Natural killer cell (primary cell): ENCODE results near the gene ARFGEF2. TPM values are rescaled to one million over a fixed set of nuclear protein-coding genes. Genes with fewer than 3 reads are reported as not detected.
"Not testable (repeated sequence)": the region's sequence is repeated elsewhere in the genome, so short reads cannot be mapped to it uniquely, and the experiment has no call there.

Experiments
- ATAC-seq, 3 donors: fragments of 150-1000 bp in 2 of 3; fragments of 200-7000 bp in 1 of 3; cut with Tn5 transposase; 1 replicate in 1 of 3; 2 replicates in 2 of 3; pipeline ENCODE4 v1.10.0; 2021; ENCODE audit warnings: mild to moderate bottlenecking in 2 of 3, moderate library complexity in 2 of 3
- DNase-seq, 2 donors: peaks; one replicate each; pipeline versions ENCODE4 v3.0.0 to v3.0.0-alpha.2; 2013 to 2021; ENCODE audit warnings: mixed read lengths in 1 of 2
- H3K27ac ChIP-seq: one replicate; pipeline ENCODE4 v1.5.1; 2013; ENCODE audit warnings: mild to moderate bottlenecking, low read length
- H3K27me3 ChIP-seq: one replicate; pipeline ENCODE4 v1.6.1; 2013; ENCODE audit warnings: low read length; ENCODE audit not compliant: control insufficient read depth, insufficient read depth
- H3K36me3 ChIP-seq: one replicate; pipeline ENCODE4 v1.6.1; 2013; ENCODE audit warnings: low read length; ENCODE audit not compliant: control insufficient read depth, insufficient read depth
- H3K4me1 ChIP-seq: one replicate; pipeline ENCODE4 v1.6.1; 2013; ENCODE audit warnings: low read length; ENCODE audit not compliant: control insufficient read depth, insufficient read depth
- H3K4me3 ChIP-seq: one replicate; pipeline ENCODE4 v1.5.1; 2013; ENCODE audit warnings: low read length
- H3K9me3 ChIP-seq: one replicate; pipeline ENCODE4 v1.6.1; 2013; ENCODE audit warnings: low read length; ENCODE audit not compliant: control insufficient read depth, insufficient read depth
- H3K27ac Mint-ChIP-seq, 2 donors: one replicate each; pipeline ENCODE4 v1.8.0; 2022; ENCODE audit warnings: mild to moderate bottlenecking in 2 of 2, mixed read lengths in 2 of 2, moderate library complexity in 1 of 2
- H3K27me3 Mint-ChIP-seq, 2 donors: one replicate each; pipeline ENCODE4 v1.8.0; 2022; ENCODE audit warnings: low read depth in 2 of 2, mixed read lengths in 2 of 2
- H3K36me3 Mint-ChIP-seq: one replicate; pipeline ENCODE4 v1.8.0; 2022; ENCODE audit warnings: mixed read lengths
- H3K4me1 Mint-ChIP-seq, 2 donors: one replicate each; pipeline ENCODE4 v1.8.0; 2022; ENCODE audit warnings: mixed read lengths in 2 of 2
- H3K4me3 Mint-ChIP-seq: one replicate; pipeline ENCODE4 v1.8.0; 2022; ENCODE audit warnings: mild to moderate bottlenecking, moderate library complexity, mixed read lengths
- H3K9me3 Mint-ChIP-seq, 2 donors: one replicate each; pipeline ENCODE4 v1.8.0; 2022; ENCODE audit warnings: mixed read lengths in 2 of 2
- WGBS: methylation state at CpG from one replicate; pipeline ENCODE4 v1.1.7; 2013; ENCODE audit warnings: missing lambda C conversion rate; ENCODE audit not compliant: insufficient coverage; 5-methylcytosine and 5-hydroxymethylcytosine counted together
- intact Hi-C: fragments of 100-400 bp; cut with micrococcal nuclease; formaldehyde crosslinking; loops from one replicate; pipeline ENCODE4 v1.14.2; 2022
- total RNA-seq, 4 donors: library from RNA; stranded (reverse); fragments of 120-200 nt in 1 of 4; gene quantifications; one replicate each; pipeline versions ENCODE4 v1.2.3 to v1.2.4, GENCODE V29; 2013 to 2022
- TF ChIP-seq, protein P1 (sequence below): fragments of 200-600 bp; IDR thresholded peaks from one replicate; pipeline ENCODE4 v1.8.0; 2022; ENCODE audit warnings: antibody characterized with exemption

Gene ARFGEF2
- total RNA-seq, 3 donors from 2014 or later (not counting 1 experiment from before 2014, with no cell fraction given): 22.7 to 26.9 (median 26.9) TPM

- no peaks in the 10 kb centered on the region for H3K27me3 ChIP-seq
- H3K4me3 ChIP-seq: no peak overlapping the region
- H3K36me3 Mint-ChIP-seq: no peaks in the 10 kb centered on the region
- H3K4me1 Mint-ChIP-seq: peaks cover 13 to 19% of the 10 kb centered on the region in 2 donors
- TF ChIP-seq, protein P1, sequence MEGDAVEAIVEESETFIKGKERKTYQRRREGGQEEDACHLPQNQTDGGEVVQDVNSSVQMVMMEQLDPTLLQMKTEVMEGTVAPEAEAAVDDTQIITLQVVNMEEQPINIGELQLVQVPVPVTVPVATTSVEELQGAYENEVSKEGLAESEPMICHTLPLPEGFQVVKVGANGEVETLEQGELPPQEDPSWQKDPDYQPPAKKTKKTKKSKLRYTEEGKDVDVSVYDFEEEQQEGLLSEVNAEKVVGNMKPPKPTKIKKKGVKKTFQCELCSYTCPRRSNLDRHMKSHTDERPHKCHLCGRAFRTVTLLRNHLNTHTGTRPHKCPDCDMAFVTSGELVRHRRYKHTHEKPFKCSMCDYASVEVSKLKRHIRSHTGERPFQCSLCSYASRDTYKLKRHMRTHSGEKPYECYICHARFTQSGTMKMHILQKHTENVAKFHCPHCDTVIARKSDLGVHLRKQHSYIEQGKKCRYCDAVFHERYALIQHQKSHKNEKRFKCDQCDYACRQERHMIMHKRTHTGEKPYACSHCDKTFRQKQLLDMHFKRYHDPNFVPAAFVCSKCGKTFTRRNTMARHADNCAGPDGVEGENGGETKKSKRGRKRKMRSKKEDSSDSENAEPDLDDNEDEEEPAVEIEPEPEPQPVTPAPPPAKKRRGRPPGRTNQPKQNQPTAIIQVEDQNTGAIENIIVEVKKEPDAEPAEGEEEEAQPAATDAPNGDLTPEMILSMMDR: no peak
- 96% methylated on average over 9 of the region's 9 CpGs for WGBS
- intact Hi-C loops: no loop called here
- no peak for ATAC-seq
- no peak overlapping the region for H3K27ac ChIP-seq
- DNase-seq: no peak
- H3K36me3 ChIP-seq: no peaks in the 10 kb centered on the region
- H3K4me3 Mint-ChIP-seq: no peak overlapping the region
- H3K9me3 ChIP-seq: no peaks in the 10 kb centered on the region
- H3K27me3 Mint-ChIP-seq: no peaks in the 10 kb centered on the region
- no peaks in the 10 kb centered on the region for H3K9me3 Mint-ChIP-seq
- no peaks in the 10 kb centered on the region for H3K4me1 ChIP-seq
- no peak overlapping the region for H3K27ac Mint-ChIP-seq
Observed at GRCh38 chr20:48931527-48932374, 10.2 kb downstream of the ARFGEF2 start.

DNA sequence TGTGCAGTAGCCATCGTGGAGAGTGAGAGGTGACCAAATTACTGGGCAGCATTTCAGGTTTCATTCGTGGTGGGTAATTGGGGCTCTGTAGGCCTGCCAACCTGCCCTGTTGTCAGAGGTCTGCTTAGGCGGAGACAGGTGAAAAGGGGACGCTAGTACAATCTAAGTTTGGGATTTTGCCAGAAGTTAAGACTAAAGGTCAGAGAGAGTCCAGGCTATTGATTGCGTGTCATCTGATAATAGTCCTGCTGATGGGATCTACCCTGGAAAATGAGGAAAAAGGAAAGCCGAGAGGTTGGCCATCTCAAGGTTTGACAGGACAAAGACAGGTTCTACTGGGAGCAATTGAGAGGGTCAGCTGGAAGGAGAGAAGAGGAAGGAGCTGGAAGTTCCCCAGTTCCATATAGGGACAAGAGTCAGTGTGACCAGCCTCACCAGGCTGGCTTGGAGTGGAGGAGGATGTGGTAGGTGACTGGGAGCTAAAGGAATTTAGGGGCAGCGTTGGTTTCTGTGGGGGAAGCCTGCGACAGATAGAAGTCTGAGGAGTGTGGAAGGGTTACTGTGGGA is 10.9 kb downstream of the ARFGEF2 start:
- Mint-ChIP-seq H3K9me3 (no peaks in the 10 kb centered on the region), H3K36me3 (no peaks in the 10 kb centered on the region), H3K4me3 (no peak overlapping the region), H3K4me1 (peaks cover 10 to 21% of the 10 kb centered on the region in 2 donors), H3K27me3 (no peaks in the 10 kb centered on the region), H3K27ac (no peak overlapping the region)
- WGBS: 95% methylated on average over 8 of the region's 8 CpGs
- Histone ChIP-seq H3K4me1 (no peaks in the 10 kb centered on the region), H3K4me3 (no peak overlapping the region), H3K27me3 (no peaks in the 10 kb centered on the region), H3K27ac (no peak overlapping the region), H3K9me3 (no peaks in the 10 kb centered on the region), H3K36me3 (no peaks in the 10 kb centered on the region)
- no peak for DNase-seq
- TF ChIP-seq, protein P1: no peak
- intact Hi-C loops: no loop called here
- ATAC-seq: no peak

GRCh38 chr20:48933017-48933766 is 11.7 kb downstream of the ARFGEF2 start:
- Histone ChIP-seq H3K4me1 (no peaks in the 10 kb centered on the region), H3K27me3 (no peaks in the 10 kb centered on the region), H3K9me3 (no peaks in the 10 kb centered on the region), H3K36me3 (no peaks in the 10 kb centered on the region), H3K4me3 (no peak overlapping the region), H3K27ac (no peak overlapping the region)
- DNase-seq (no peak), ATAC-seq (no peak)
- Mint-ChIP-seq H3K4me1 (peaks cover 10 to 21% of the 10 kb centered on the region in 2 donors), H3K9me3 (no peaks in the 10 kb centered on the region), H3K4me3 (no peak overlapping the region), H3K27ac (no peak overlapping the region), H3K36me3 (no peaks in the 10 kb centered on the region), H3K27me3 (no peaks in the 10 kb centered on the region)
- intact Hi-C loops: no loop called here
- WGBS: 96% methylated on average over 15 of the region's 15 CpGs
- TF ChIP-seq, protein P1: no peak

GRCh38 chr20:48934273-48934877 is 12.9 kb downstream of the ARFGEF2 start:
- H3K4me3 Mint-ChIP-seq: not testable (repeated sequence)

DNA sequence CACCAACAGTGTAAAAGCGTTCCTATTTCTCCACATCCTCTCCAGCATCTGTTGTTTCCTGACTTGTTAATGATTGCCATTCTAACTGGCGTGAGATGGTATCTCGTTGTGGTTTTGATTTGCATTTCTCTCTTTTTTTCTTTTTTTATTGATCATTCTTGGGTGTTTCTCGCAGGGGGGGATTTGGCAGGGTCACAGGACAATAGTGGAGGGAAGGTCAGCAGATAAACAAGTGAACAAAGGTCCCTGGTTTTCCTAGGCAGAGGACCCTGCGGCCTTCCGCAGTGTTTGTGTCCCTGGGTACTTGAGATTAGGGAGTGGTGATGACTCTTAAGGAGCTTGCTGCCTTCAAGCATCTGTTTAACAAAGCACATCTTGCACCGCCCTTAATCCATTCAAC is 13.5 kb downstream of the ARFGEF2 start:
- ATAC-seq, H3K9me3 Mint-ChIP-seq, H3K27ac ChIP-seq, H3K4me3 ChIP-seq, H3K36me3 ChIP-seq, DNase-seq, H3K4me1 ChIP-seq, H3K9me3 ChIP-seq, H3K4me3 Mint-ChIP-seq, intact Hi-C loops, H3K27me3 ChIP-seq, H3K36me3 Mint-ChIP-seq, H3K27me3 Mint-ChIP-seq: not testable (repeated sequence)
- H3K4me1 Mint-ChIP-seq: peaks cover 10 to 27% of the 10 kb centered on the region in 2 donors
- no CpG with 5 or more reads among the region's 7 CpGs for WGBS
- H3K27ac Mint-ChIP-seq: peak overlapping the region in 1 of 2 donors; percentile 30

More at GRCh38 chr20:48934273-48934877, 12.9 kb downstream of the ARFGEF2 start:
- H3K27me3 Mint-ChIP-seq, ATAC-seq, H3K4me1 ChIP-seq, H3K9me3 ChIP-seq, H3K4me3 ChIP-seq, H3K27me3 ChIP-seq, H3K27ac ChIP-seq, H3K36me3 ChIP-seq, H3K9me3 Mint-ChIP-seq, DNase-seq, H3K36me3 Mint-ChIP-seq, intact Hi-C loops: not testable (repeated sequence)
- Mint-ChIP-seq H3K27ac (peak overlapping the region in 1 of 2 donors; percentile 30), H3K4me1 (peaks cover 10 to 21% of the 10 kb centered on the region in 2 donors)
- WGBS: 100% methylated on average over 4 of the region's 5 CpGs
